GM10266 (cell line): Measurements from ENCODE around the gene MOXD1.
"Not testable (repeated sequence)": the region's sequence is repeated elsewhere in the genome, so short reads cannot be mapped to it uniquely, and the experiment has no call there.

Source experiments
- DNase-seq: peaks from one replicate; pipeline ENCODE4 v3.0.0; 2012; ENCODE audit errors: extremely low spot score
- TF ChIP-seq, protein P1 (sequence below): IDR thresholded peaks from 2 replicates; pipeline ENCODE4 v1.5.1; 2012; ENCODE audit warnings: mild to moderate bottlenecking, low read depth; ENCODE audit not compliant: control insufficient read depth, insufficient read depth; ENCODE audit errors: missing control alignments

MOXD1 gene

DNA sequence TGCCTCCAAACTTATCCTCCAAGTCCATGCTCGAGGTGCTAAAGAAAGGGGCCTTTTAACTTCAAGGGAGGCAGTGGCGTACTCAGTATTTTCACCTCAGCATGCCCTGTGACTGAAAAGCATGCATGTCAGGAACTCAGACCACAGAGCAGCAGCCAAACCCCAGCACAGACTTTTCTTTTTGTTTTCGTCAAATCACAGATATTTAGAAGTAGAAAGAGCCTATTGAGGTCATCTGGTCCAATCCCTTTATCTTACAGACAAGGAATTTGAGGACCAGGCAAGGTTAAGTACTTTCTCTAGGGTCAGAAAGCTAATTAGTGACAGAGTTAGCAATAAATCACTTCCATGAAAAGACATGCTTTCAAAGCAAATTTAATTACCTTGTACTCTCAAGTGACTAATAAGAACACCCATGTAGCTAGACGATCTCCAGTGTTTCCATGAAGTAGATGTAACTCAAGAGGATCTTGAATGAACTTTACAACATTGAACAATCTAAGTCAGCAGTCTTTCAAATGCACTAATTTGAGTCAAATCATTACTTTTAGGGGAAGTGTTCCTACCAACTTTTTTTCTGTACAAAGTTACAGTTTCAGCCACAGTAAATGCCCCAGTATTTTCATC is 35.9 kb downstream of the MOXD1 start:
- TF ChIP-seq, protein P1, sequence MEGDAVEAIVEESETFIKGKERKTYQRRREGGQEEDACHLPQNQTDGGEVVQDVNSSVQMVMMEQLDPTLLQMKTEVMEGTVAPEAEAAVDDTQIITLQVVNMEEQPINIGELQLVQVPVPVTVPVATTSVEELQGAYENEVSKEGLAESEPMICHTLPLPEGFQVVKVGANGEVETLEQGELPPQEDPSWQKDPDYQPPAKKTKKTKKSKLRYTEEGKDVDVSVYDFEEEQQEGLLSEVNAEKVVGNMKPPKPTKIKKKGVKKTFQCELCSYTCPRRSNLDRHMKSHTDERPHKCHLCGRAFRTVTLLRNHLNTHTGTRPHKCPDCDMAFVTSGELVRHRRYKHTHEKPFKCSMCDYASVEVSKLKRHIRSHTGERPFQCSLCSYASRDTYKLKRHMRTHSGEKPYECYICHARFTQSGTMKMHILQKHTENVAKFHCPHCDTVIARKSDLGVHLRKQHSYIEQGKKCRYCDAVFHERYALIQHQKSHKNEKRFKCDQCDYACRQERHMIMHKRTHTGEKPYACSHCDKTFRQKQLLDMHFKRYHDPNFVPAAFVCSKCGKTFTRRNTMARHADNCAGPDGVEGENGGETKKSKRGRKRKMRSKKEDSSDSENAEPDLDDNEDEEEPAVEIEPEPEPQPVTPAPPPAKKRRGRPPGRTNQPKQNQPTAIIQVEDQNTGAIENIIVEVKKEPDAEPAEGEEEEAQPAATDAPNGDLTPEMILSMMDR = no peak
- DNase-seq = peak; percentile 67

DNA sequence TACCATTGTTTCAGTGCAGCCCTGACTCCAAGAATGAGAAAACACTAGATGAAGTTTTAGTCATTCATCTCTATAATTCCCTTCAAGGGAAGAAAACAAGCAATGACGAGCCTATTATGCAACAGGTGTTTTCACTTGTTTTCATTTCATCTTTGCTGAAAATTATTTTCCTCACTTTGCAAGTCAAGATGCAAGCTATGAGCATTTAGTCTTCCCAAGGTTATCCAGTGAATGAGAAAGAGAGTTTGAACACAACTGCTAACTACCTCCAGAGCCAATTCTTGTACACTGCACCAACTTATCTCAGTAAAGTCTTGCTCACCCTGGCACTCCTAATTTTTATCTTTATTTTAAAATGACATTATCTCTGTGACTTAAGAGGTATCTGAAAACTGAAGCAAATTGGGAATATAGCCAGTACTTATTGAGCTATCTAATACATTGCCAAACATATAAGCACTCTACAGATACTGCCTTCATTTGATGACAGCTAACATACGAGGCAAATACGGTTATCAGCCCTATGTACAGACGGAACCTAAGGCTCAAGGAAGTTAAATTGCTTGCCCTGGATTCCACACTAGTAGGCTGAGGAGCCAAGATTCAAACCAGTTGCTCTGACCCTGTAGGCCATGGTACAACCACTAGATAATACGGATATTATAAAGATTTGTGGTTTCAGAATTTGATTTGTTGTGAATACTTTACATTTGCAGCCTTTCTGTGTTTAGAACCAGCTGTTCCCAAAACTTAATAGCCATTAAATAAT is 36.8 kb downstream of the MOXD1 start:
- DNase-seq = no peak
- TF ChIP-seq, protein P1 = no peak

DNA sequence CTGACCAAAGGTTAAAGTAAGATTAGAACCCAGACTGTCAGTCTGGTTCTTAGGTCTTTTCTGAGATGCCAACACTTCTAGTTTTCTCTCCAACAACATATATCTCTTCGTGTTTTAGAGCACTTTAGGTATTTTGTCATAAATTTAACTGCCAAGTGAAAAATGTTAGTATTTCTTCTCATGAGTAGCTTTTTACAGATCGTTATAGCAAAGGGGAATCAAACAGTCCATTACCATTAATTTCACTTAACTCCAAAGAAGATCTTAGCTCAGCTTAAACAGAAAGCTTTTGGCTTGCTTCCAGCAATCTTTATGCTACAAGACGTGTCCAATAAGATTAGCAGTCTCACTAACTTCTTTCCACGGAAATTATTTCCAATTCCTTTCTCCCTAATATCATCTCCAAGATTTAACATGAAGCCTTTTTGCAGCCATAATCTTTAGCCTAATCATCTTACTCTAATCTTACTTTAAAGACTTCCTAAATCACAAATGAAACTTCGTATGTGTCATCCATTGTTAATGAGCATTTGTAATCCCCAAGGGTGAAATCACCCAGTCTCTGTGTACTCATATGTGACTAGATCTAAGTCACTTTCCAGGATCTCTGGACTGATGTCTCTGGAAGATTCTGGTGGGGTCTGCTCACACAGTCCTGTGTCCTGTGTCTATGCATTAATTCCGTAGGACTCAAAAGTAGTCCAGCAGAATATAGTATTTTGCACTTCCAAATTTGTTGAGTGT is 38.7 kb downstream of the MOXD1 start:
- no peak for DNase-seq
- TF ChIP-seq, protein P1 = no peak

DNA sequence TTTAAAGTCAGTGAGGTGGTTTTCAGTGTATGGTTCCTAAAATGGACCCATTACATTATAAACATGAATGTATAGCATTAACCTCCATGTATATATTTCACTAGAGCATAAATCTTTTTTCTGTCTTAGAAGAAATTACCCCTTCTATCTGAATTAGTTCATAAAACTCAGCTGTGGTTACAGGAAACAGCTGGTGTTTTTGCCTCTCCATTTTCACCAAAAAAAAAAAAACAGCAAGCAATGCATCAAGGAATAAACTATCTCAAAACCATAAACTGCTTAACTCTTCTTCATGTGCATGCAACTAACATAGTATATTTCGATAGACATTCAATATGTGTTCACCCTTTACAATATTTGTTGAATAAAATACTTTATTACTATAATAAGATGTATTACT is 40.2 kb downstream of the MOXD1 start:
- TF ChIP-seq, protein P1 = no peak
- DNase-seq = no peak

DNA sequence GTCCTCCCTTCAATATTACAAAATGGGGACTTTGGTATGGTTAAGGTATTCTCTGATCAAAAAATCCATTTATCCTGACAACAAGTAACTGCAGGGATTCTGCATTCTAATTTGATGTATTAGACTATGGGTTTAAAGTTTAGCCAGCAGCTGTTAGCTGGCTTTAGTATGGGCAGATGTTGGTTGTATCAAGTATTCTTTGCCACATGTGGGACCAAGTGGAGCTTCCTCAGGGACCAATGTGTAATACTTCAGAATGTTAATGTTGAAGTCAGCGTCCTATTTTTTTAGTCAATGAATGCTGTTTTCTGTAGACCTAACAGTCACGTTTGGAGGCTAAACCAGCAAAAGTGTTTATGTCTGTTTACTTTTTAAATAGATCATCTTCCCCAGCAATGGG is 41.4 kb downstream of the MOXD1 start:
- TF ChIP-seq, protein P1 = no peak
- no peak for DNase-seq

DNA sequence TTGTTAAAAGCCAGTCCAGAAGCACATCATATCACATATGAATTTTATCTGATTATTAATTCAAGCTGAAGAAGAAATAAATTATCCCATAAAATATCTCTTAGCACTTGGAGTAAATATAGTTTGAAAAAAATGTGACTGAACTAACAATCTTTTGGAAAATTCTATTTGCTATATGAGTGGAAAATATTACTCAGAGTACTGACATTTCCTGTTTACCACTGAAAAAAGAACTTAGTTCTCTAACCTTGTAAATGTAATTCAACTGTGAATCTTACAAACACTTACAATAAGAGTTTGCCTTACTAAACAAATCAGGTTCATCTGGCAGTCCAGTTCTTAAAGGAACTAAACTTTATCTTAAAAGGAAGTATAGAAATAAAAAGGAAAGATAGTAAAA is 44.2 kb downstream of the MOXD1 start:
- no peak for DNase-seq
- TF ChIP-seq, protein P1 = no peak

DNA sequence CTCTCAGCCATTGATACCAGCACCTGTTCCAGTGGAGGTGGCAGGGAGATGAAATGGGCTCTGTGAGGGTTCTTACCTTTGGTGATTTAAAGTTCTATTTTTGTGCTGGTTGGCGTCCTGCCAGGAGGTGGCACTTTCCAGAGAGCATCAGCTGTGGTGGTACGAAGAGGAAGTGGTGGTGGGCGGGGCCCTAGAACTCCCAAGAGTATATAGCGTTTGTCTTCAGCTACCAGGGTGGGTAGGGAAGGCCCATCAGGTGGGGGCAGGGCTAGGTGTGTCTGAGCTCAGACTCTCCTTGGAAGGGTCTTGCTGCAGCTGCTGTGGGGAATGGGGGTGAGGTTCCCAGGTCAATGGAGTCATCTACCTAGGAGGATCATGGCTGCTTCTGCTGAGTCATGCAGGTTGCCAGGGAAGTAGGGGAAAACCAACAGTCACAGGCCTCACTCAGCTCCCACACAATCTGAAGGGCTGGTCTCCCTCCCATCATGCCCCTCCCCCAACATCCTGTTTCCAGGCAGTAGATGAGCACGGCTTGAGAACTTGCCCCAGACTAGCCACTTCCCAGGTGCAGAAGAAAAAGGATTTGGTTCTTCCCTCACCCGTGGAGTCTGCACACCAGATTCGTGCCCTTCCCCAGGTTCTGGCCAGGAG is 46.6 kb downstream of the MOXD1 start:
- TF ChIP-seq, protein P1 = no peak
- DNase-seq = no peak

DNA sequence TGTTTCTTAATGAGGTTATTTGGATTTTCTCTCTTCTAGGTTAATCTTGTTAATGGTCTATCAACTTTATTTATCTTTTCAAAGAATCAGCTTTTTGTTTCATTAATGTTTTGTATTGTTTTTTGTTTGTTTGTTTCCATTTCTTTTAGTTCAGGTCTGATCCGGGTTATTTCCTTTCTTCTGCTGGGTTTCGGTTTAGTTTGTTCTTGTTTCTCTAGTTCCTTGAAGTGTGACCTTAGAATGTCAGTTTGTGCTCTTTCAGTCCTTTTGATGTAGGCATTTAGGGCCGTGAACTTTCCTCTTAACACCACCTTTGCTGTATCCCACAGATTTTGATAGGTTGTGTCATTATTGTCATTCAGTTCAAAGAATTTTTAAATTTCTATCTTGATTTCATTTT is 49.3 kb downstream of the MOXD1 start:
- DNase-seq = not testable (repeated sequence)
